Natural killer cell treated with Interleukin-12 subunit alpha and Interleukin-12 subunit beta and Interleukin-15 and Interleukin-18, amount 100 ng/mL, for 72 hours (primary cell): Measurements from ENCODE around the gene ANKRD13A. TPM values are rescaled to one million over a fixed set of nuclear protein-coding genes. Genes with fewer than 3 reads are reported as not detected.
A peak's percentile ranks its signal among the peaks of the same experiment; 100 is the strongest.
"Not testable (repeated sequence)": the region's sequence is repeated elsewhere in the genome, so short reads cannot be mapped to it uniquely, and the experiment has no call there.

Experiments used
- ATAC-seq, 2 donors: fragments of 150-1000 bp; cut with Tn5 transposase in 1 of 2; sonication (Bioruptor Pico), chemical (Tn5 transposase) in 1 of 2; 2 replicates each; pipeline ENCODE4 v1.10.0; 2021
- DNase-seq: peaks from one replicate; pipeline ENCODE4 v3.0.0; 2022; ENCODE audit warnings: low spot score
- H3K27ac Mint-ChIP-seq, 2 donors: 1 replicate in 1 of 2; 2 replicates in 1 of 2; pipeline ENCODE4 v1.8.0; 2022; ENCODE audit warnings: mixed read lengths in 2 of 2, mild to moderate bottlenecking in 1 of 2, moderate library complexity in 1 of 2
- H3K27me3 Mint-ChIP-seq, 2 donors: 1 replicate in 1 of 2; 2 replicates in 1 of 2; pipeline ENCODE4 v1.8.0; 2022; ENCODE audit warnings: mixed read lengths in 2 of 2
- H3K36me3 Mint-ChIP-seq: one replicate; pipeline ENCODE4 v1.8.0; 2022; ENCODE audit warnings: mixed read lengths
- H3K4me1 Mint-ChIP-seq, 2 donors: 1 replicate in 1 of 2; 2 replicates in 1 of 2; pipeline ENCODE4 v1.8.0; 2022; ENCODE audit warnings: low read depth in 2 of 2, mixed read lengths in 2 of 2, mild to moderate bottlenecking in 1 of 2
- H3K4me3 Mint-ChIP-seq: one replicate; pipeline ENCODE4 v1.8.0; 2022; ENCODE audit warnings: mixed read lengths
- H3K9me3 Mint-ChIP-seq: 2 replicates; pipeline ENCODE4 v1.8.0; 2022; ENCODE audit warnings: mixed read lengths
- total RNA-seq, 2 donors: library from RNA; stranded (reverse); gene quantifications; one replicate each; pipeline ENCODE4 v1.2.3, GENCODE V29; 2022

ANKRD13A gene
- total RNA-seq, 2 donors from 2014 or later: 65.0 to 81.8 TPM

DNA sequence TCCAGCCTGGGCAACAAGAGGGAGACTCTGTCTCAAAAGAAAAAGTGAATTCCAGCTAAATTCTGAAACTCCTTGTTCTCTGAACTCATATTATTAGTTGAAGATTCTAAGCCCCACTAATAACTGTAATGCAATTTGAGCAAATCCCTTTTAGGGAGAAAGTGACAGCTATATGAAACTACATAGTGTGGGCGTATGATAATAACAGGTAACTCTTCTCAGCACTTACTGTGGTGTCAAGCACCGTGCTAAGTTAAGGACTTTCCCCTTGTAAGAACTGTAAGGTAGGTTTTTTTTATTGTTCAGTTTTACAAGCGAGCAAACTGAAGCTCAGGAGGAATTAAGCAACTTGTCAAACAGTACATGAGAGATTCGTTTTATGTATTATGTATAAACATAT is 5.4 kb downstream of the ANKRD13A start:
- Mint-ChIP-seq H3K4me1 (peaks cover 43 to 49% of the 10 kb centered on the region in 2 donors), H3K9me3 (no peaks in the 10 kb centered on the region), H3K27me3 (no peaks in the 10 kb centered on the region), H3K27ac (no peak overlapping the region), H3K4me3 (no peak overlapping the region), H3K36me3 (peaks cover 4% of the 10 kb centered on the region)
- ATAC-seq: no peak
- DNase-seq: no peak

GRCh38 chr12:110005319-110005973 is 6.2 kb downstream of the ANKRD13A start:
- no peak for DNase-seq

GRCh38 chr12:110006115-110006514 is 6.9 kb downstream of the ANKRD13A start:
- peak overlapping the region in 1 of 2 donors; percentile 24 for H3K27ac Mint-ChIP-seq
- peaks cover 39 to 50% of the 10 kb centered on the region in 2 donors for H3K4me1 Mint-ChIP-seq
- no peak for DNase-seq
- no peak for ATAC-seq
- no peaks in the 10 kb centered on the region for H3K9me3 Mint-ChIP-seq
- no peaks in the 10 kb centered on the region for H3K36me3 Mint-ChIP-seq
- H3K4me3 Mint-ChIP-seq: no peak overlapping the region
- no peaks in the 10 kb centered on the region for H3K27me3 Mint-ChIP-seq

More at GRCh38 chr12:110005319-110005973, 6.2 kb downstream of the ANKRD13A start:
- Mint-ChIP-seq H3K9me3 (no peaks in the 10 kb centered on the region), H3K4me1 (peaks cover 40 to 49% of the 10 kb centered on the region in 2 donors), H3K36me3 (no peaks in the 10 kb centered on the region), H3K27ac (peak overlapping the region; percentile 13 to 24), H3K4me3 (peak overlapping the region; percentile 42), H3K27me3 (no peaks in the 10 kb centered on the region)
- peak; percentile 55 to 72 for ATAC-seq

- Mint-ChIP-seq H3K27me3 (no peaks in the 10 kb centered on the region), H3K36me3 (peaks cover 8% of the 10 kb centered on the region), H3K4me1 (peaks cover 54 to 65% of the 10 kb centered on the region in 2 donors), H3K4me3 (peak overlapping the region; percentile 6), H3K27ac (peak overlapping the region in 1 of 2 donors; percentile 28), H3K9me3 (no peaks in the 10 kb centered on the region)
- DNase-seq: no peak
- ATAC-seq: no peak
Measured at GRCh38 chr12:110007881-110008280, 8.7 kb downstream of the ANKRD13A start.

GRCh38 chr12:110008681-110009398 is 9.6 kb downstream of the ANKRD13A start:
- ATAC-seq: peak in 1 of 2 donors; percentile 45
- H3K9me3 Mint-ChIP-seq, H3K27me3 Mint-ChIP-seq, DNase-seq: not testable (repeated sequence)
- peak overlapping the region; percentile 52 to 93 for H3K27ac Mint-ChIP-seq
- H3K36me3 Mint-ChIP-seq: peaks cover 10% of the 10 kb centered on the region
- H3K4me1 Mint-ChIP-seq: peaks cover 50 to 58% of the 10 kb centered on the region in 2 donors
- H3K4me3 Mint-ChIP-seq: peak overlapping the region; percentile 68

DNA sequence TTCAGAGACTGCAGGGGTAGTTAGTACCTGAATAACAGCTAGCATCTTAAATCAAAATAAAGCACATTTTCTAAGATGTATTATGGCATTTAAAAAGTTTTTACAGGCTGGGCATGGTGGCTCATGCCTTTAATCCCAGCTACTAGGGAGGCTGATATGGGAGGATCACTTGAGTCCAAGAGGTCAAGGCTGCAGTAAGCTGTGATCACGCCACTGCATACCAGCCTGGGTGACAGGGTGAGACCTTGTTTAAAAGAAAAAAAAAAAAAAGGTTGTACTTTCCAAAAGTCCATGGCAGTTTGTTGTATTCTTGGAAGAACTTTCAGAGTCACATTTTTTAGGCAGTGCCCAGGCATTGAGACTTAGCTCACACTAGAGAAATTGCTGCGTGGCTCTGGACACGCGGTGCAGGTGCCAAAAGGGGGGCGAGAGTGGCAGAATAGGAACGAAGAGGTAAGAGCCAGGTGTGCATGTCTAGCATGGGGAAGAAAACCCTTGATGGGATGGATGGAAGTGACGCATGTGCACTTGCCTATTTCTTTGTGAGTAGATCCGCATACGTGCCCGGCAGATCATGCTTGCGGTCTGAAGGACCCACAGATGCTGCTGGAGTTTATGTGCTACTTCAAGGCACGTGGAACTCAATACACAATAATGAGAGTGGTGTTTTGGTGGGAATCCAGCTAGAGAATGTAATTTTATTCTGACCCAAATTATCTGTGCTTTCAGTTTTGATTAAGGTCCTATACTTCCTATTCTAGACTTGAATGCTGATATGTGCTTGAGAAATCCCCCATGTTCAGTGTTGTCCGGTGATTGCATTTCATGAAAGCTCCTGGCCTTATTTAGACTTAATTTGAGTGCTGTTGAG is 11.9 kb downstream of the ANKRD13A start:
- ATAC-seq: peak; percentile 54 to 64
- peaks cover 10% of the 10 kb centered on the region for H3K36me3 Mint-ChIP-seq
- DNase-seq: no peak
- peaks cover 44 to 55% of the 10 kb centered on the region in 2 donors for H3K4me1 Mint-ChIP-seq
- no peaks in the 10 kb centered on the region for H3K9me3 Mint-ChIP-seq
- peak overlapping the region; percentile 49 for H3K4me3 Mint-ChIP-seq
- peak overlapping the region; percentile 80 to 93 for H3K27ac Mint-ChIP-seq
- H3K27me3 Mint-ChIP-seq: no peaks in the 10 kb centered on the region

DNA sequence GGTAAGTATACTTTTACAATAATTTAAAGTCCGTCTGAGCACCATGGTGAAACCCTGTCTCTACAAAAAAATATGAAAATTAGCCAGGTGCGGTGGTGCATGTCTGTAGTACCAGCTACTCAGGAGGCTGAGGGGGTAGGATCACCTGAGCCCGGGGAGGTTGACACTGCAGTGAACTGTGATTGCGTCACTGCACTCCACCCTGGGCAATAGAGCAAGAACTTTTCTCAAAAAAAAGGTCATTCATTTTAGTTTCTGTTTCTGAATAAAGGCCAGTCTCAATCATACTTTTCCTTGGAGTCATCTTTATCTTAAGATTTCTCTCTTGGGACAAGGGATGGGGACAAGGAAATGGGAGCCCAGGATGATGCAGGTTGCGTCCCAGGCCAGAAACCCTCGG is 12.9 kb downstream of the ANKRD13A start:
- Mint-ChIP-seq H3K36me3 (peaks cover 10% of the 10 kb centered on the region), H3K9me3 (no peaks in the 10 kb centered on the region), H3K4me1 (peaks cover 39 to 51% of the 10 kb centered on the region in 2 donors), H3K4me3 (peak overlapping the region; percentile 49), H3K27me3 (no peaks in the 10 kb centered on the region), H3K27ac (peak overlapping the region; percentile 80 to 93)
- ATAC-seq (peak; percentile 61 to 75), DNase-seq (no peak)

- Mint-ChIP-seq H3K4me3 (peak overlapping the region; percentile 49), H3K4me1 (peaks cover 39 to 51% of the 10 kb centered on the region in 2 donors), H3K27ac (peak overlapping the region; percentile 80 to 93), H3K36me3 (peaks cover 10% of the 10 kb centered on the region), H3K27me3 (no peaks in the 10 kb centered on the region), H3K9me3 (no peaks in the 10 kb centered on the region)
- no peak for ATAC-seq
- DNase-seq: no peak
Measured at GRCh38 chr12:110012659-110013058, 13.4 kb downstream of the ANKRD13A start.

GRCh38 chr12:110015132-110015531 is 15.9 kb downstream of the ANKRD13A start:
- ATAC-seq: peak in 1 of 2 donors; percentile 43
- peaks cover 26 to 37% of the 10 kb centered on the region in 2 donors for H3K4me1 Mint-ChIP-seq
- no peaks in the 10 kb centered on the region for H3K27me3 Mint-ChIP-seq
- DNase-seq: no peak
- H3K27ac Mint-ChIP-seq: peak overlapping the region; percentile 82 to 97
- H3K4me3 Mint-ChIP-seq: peak overlapping the region; percentile 70
- no peaks in the 10 kb centered on the region for H3K9me3 Mint-ChIP-seq
- H3K36me3 Mint-ChIP-seq: peaks cover 26% of the 10 kb centered on the region

DNA sequence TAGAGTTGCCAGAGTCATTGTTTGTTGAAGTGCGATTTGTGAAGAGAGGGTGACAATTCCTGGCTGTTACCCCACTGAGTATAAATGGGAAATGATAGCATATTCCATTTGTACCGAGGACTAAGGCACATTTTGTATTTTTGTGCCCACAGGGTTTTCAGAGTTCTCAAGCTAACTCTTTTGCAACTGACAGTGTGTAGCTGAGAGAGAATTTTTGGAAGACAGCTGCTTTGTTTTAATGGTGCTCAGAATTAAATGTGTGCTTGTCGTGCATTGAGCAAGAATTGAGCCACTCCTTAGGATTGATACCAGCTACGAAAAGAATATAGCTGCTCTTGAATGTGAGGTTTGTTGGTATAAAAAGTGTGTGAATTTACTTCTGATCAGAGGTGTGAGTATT is 21.7 kb downstream of the ANKRD13A start:
- Mint-ChIP-seq H3K27ac (peak overlapping the region in 1 of 2 donors; percentile 6), H3K4me3 (no peak overlapping the region), H3K36me3 (peaks cover 25% of the 10 kb centered on the region), H3K27me3 (no peaks in the 10 kb centered on the region), H3K9me3 (no peaks in the 10 kb centered on the region), H3K4me1 (no peaks in the 10 kb centered on the region)
- no peak for DNase-seq
- ATAC-seq: no peak

GRCh38 chr12:110023059-110023980 is 24.1 kb downstream of the ANKRD13A start:
- no peaks in the 10 kb centered on the region for H3K27me3 Mint-ChIP-seq
- H3K36me3 Mint-ChIP-seq: peaks cover 35% of the 10 kb centered on the region
- no peak overlapping the region for H3K4me3 Mint-ChIP-seq
- DNase-seq (no peak), ATAC-seq (no peak)
- no peaks in the 10 kb centered on the region for H3K4me1 Mint-ChIP-seq
- H3K9me3 Mint-ChIP-seq: no peaks in the 10 kb centered on the region
- peak overlapping the region in 1 of 2 donors; percentile 9 for H3K27ac Mint-ChIP-seq

GRCh38 chr12:110024051-110024450 is 24.8 kb downstream of the ANKRD13A start:
- H3K4me1 Mint-ChIP-seq: peaks cover 0 to under 1% of the 10 kb centered on the region in 2 donors
- H3K27ac Mint-ChIP-seq: peak overlapping the region in 1 of 2 donors; percentile 9
- H3K27me3 Mint-ChIP-seq: no peaks in the 10 kb centered on the region
- H3K36me3 Mint-ChIP-seq: peaks cover 29% of the 10 kb centered on the region
- DNase-seq: no peak
- H3K4me3 Mint-ChIP-seq: no peak overlapping the region
- no peaks in the 10 kb centered on the region for H3K9me3 Mint-ChIP-seq
- ATAC-seq: no peak

GRCh38 chr12:110028323-110028722 is 29.1 kb downstream of the ANKRD13A start:
- ATAC-seq (no peak), DNase-seq (no peak)
- Mint-ChIP-seq H3K27me3 (no peaks in the 10 kb centered on the region), H3K27ac (no peak overlapping the region), H3K36me3 (peaks cover 13% of the 10 kb centered on the region), H3K4me1 (peaks cover 0 to 6% of the 10 kb centered on the region in 2 donors), H3K4me3 (no peak overlapping the region), H3K9me3 (no peaks in the 10 kb centered on the region)
